ENCODE data around the gene GCDH. TPM values are rescaled to one million over a fixed set of nuclear protein-coding genes. Genes with fewer than 3 reads are reported as not detected.
"Not testable (repeated sequence)": the region's sequence is repeated elsewhere in the genome, so short reads cannot be mapped to it uniquely, and the experiment has no call there.

GCDH gene
- total RNA-seq: 35.6 TPM

DNA sequence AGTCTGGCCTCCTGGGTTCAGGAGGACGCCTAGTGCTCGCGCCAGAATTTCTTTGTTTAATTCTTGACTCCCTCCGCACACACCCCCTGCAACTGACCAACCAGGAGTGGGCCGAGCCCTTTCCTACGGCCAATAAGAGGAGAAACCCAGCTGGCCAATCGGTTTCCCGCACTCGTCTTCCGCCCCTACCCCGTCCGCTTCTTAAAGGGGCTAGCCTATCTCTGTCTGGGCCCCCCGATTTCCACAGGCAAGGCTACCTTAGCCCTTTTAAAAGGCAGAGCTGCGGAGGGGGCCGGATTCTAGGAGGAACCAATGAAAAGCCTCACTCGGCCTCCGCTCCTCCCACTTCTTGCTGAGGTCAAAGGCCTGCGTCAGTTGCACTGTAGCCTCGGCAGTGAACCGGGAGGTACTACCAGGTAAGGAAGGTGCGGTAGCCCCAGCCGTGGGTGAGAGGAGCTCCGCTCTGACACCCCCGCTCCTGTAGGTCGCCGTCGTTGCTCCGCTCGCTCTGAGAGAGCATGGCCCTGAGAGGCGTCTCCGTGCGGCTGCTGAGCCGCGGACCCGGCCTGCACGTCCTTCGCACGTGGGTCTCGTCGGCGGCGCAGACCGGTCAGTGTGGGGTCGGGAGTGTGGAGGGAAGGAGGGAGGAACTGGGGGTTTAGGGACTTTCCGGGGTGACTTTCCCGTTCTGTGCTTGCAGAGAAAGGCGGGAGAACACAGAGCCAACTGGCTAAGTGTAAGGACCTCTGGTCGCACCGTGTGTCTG, at the start of gene GCDH:
TSS of gene GCDH (plus strand) at position 374 of the 766 bp plus-strand sequence. CDS start at position 519, 145 bp downstream.
- peak; percentile 98 for DNase-seq (ENCODE audit: low spot score)

DNA sequence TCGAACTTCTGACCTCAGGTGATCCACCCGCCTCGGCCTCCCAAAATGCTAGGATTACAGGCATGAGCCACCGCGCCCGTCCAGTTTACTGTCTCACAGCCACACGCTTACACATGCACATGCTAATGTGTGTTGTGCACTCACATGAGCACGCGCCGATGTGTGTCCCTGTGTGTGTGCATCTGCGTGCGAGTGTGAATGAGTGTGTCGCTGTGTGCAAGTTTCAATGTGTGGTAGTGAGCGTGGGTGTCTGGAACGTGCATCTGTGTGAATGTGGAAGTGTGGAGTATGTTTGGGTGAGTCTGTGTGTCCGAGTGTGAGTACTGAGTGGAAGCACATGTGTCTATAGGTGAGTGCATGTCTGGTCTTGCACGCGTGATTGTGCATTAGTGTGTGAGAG, 48.4 kb upstream of the GCDH start:
- DNase-seq (ENCODE audit: low spot score): no peak

- DNase-seq (ENCODE audit: low spot score): no peak
Observed at GRCh38 chr19:12843328-12843727, 47.6 kb upstream of the GCDH start.

DNA sequence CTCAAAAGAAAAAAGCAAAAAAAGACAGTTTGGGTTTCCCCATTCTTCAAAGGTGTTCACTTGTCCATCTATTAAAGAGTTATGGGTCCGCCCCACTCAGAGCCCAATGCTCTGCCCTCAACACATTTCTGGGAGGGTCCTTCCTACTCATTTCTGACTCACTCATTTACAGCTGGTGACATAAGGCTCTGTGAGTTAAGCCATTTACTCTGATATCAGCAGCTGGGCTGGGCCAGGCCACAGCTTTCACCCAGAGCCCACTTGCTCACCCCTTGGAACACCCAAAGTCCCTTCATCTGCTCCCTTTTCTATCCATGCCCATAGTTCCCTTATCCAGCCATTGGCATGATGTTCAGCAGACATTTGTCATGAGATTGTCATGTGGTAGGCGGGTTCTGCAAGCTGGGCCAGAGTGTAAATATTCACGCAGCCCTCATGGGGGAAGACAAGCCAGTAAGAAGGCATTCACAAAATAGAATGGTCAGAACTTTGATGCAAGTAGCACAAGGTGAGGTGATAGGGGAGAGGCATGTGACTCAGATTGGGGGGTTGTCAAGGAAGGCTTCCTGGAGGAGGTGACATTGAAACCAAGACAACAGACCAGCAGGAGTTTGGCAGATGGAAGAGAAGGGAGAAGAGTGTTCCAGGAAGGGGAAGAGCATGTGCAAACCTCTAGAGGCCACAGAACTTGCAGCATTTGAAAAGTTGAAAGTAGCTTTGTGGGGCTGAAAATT, 46.8 kb upstream of the GCDH start:
- DNase-seq (ENCODE audit: low spot score): no peak

- not testable (repeated sequence) for DNase-seq (ENCODE audit: low spot score)
Observed at GRCh38 chr19:12846613-12847012, 44.3 kb upstream of the GCDH start.

GRCh38 chr19:12847159-12848139, 43.5 kb upstream of the GCDH start:
- DNase-seq (ENCODE audit: low spot score): peak; percentile 86

GRCh38 chr19:12856653-12857052, 34.3 kb upstream of the GCDH start:
- DNase-seq (ENCODE audit: low spot score): no peak

DNA sequence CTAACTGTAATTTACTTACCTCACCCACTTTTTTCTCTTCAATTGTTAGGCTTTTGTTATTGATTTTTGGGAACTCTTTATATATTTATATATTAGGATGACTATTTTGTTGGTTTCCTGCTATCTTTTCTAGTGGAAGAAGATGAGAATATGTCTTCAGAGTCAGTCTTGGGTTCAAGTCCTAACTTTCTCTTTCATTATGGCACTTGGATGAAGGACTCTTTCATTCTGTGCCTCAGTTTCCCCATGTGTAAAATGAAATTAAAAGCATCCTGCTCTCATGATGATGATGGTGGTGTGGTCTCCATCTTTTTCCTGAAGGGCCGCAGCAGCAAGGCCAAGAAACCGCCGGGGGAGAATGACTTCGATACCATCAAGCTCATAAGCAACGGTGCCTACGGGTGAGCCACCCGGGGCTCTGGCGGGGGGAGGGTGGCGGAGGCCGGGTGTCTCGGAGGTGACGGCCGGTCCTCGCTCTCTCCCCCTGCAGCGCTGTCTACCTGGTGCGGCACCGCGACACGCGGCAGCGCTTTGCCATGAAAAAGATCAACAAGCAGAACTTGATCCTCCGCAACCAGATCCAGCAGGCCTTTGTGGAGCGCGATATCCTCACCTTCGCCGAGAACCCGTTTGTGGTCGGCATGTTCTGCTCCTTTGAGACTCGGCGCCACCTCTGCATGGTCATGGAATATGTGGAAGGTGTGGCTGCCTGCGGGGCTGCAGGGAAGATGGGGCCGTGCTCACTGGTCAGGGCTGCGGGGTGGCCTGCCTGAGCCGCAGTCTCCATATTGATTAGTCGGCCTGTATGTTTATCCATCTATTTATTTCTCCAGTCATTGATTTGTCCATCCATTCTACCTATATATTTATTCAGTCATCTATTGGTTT, 32.7 kb upstream of the GCDH start:
- DNase-seq (ENCODE audit: low spot score): no peak

DNA sequence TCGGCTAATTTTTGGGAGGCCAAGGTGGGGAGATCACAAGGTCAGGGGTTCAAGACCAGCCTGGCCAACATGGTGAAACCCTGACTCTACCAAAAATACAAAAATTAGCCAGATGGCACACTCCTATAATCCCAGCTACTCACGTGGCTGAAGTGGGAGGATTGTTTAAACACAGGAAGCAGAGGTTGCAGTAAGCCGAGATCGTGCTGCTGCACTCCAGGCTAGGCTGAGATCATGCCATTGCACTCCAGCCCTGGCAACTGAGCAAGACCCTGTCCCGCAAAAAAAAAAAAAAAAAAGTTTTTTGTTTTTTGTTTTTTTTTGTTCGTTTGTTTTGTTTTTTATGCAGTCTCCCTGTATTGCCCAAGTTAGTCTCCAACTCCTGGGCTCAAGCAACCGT, 31.4 kb upstream of the GCDH start:
- DNase-seq (ENCODE audit: low spot score): no peak

- no peak for DNase-seq (ENCODE audit: low spot score)
Observed at GRCh38 chr19:12864143-12864542, 26.8 kb upstream of the GCDH start.

DNA sequence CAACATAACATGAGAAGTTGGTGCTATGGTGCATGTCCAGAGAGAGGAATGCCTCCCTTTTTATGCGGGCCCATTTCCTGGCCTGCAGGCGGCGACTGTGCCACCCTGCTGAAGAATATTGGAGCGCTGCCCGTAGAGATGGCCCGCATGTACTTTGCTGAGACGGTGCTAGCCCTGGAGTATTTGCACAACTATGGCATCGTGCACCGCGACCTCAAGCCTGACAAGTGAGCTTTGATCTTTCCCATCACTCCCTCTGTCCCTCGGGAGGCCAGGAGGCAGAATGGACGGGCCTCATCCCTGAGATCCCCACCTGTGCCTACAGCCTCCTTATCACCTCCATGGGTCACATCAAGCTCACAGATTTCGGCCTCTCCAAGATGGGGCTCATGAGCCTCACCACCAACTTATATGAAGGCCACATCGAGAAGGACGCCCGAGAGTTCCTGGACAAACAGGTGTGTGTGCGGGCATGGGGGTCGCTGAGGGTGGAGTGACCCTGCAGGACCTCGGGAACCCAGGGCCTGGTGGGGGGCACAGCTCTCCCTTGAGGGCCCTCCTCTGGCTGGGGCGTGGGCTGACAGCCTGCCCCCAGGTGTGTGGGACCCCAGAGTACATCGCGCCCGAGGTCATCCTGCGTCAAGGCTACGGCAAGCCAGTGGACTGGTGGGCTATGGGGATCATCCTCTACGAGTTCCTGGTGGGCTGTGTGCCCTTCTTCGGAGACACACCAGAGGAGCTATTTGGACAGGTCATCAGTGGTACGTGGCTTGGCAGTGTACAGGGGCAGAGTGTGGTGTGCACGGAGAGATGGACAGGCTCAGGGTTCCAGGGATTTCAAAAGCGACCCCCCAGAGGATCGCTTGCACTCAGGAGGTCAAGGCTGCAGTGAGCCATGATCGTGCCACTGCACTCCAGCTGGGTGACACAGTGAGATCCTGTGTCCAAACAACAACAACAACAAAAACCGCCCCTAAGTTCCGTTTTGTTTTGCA, 25.9 kb upstream of the GCDH start:
- DNase-seq (ENCODE audit: low spot score): no peak

DNA sequence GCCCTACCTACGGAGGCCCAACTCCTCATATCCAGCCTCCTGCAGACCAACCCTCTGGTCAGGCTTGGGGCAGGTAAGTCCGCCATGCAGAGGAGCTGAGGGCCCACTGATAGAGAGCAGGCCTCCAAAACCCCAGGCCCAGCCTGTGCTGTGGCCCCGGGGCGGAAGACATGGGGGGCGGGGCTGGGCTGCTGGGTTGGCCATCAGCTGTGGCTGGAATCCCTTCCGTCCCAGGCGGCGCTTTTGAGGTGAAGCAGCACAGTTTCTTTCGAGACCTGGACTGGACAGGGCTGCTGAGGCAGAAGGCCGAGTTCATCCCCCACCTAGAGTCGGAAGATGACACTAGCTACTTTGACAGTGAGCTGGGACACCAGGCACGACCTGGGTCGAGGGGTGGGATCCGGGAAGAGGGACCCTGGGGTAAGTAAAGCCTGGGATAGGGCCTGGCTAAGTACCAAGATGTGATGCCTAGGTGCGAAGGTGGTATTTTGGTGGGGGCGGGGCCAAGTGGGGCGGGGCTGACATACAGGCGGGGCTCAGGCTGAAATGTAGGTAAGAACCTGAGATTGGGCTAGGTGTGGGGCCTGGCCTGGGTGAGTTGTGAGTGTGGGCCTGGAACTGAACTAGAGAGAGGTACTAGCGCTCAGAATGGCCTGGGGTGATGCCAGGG, 25.1 kb upstream of the GCDH start:
- no peak for DNase-seq (ENCODE audit: low spot score)

GRCh38 chr19:12866416-12867119, 24.4 kb upstream of the GCDH start:
- DNase-seq (ENCODE audit: low spot score): no peak

DNA sequence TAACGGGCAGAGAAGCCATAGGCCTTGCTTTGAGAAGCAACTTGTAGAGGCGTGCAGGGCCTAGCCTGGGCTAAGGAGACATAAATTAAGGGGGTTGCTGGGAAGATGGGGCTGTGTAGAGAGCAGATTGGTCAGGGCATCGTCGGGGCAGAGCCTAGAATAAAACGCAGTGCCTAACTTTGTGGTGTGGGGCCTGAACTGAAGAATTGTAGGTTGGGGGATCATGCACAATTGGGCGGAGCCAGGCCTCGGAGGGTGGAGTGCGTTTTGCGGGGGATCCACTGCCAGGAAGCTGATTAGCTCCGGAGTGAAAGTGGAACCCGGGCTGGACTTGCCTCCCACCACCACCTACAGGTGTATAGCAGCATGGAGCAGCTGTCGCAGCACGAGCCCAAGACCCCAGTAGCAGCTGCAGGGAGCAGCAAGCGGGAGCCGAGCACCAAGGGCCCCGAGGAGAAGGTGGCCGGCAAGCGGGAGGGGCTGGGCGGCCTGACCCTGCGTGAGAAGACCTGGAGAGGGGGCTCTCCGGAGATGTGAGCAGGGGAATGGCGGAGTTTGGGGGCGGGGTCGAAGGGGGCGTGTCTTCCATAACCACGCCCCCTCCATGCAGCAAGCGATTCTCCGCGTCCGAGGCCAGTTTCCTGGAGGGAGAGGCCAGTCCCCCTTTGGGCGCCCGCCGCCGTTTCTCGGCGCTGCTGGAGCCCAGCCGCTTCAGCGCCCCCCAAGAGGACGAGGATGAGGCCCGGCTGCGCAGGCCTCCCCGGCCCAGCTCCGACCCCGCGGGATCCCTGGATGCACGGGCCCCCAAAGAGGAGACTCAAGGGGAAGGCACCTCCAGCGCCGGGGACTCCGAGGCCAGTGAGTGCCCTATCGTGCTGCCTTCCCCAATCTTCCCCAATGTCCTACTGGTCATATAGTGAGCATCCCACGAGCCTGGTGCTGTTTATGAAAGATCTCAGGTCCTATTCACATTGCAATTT, 23.6 kb upstream of the GCDH start:
- peak; percentile 70 for DNase-seq (ENCODE audit: low spot score)

- no peak for DNase-seq (ENCODE audit: low spot score)
Observed at GRCh38 chr19:12868540-12869112, 22.3 kb upstream of the GCDH start.

DNA sequence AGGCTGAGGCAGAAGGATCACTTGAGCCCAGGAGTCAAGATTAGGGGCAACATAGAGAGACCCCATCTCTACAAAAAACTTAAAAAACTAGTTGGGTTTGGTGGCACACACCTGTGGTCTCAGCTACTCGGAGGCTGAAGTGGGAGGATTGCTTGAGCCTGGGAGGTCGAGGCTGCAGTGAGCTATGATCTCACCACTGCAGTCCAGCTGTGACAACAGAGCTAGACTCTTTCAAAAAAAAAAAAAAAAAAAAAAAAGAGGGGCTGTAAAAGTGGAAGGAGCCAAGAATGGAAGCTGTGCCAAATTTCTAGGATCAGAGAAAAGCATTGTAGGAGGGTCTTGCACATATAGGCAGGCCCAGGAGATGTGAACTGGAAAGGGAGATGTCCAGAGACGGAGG, 19.3 kb upstream of the GCDH start:
- DNase-seq (ENCODE audit: low spot score): no peak

DNA sequence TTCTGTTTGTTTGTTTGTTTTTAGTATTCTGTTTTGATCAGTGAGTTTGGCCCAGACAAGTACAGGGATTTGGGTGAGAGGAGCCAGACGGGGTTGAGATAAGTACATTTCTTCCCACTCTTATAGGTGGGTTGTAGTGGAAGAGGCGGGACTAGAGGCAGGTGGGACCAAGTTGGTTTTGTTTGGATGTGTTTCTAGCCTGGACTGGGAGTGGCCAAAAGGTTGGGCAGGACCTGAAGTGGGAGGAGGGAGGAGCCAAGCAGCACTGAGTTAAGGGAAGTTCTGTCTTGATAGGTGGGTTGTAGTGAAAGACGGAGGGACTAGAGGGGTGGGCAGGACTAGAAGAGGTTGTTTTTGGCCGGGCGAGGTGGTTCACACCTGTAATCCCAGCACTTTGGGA, 18.7 kb upstream of the GCDH start:
- no peak for DNase-seq (ENCODE audit: low spot score)

Measured in ureter (tissue), 1 donor.